GM10266 (cell line): Measurements from ENCODE around the gene OSBPL5.

Source experiments
- DNase-seq: peaks from one replicate; pipeline ENCODE4 v3.0.0; 2012; ENCODE audit errors: extremely low spot score
- TF ChIP-seq, protein P1 (sequence below): IDR thresholded peaks from 2 replicates; pipeline ENCODE4 v1.5.1; 2012; ENCODE audit warnings: mild to moderate bottlenecking, low read depth; ENCODE audit not compliant: control insufficient read depth, insufficient read depth; ENCODE audit errors: missing control alignments

Gene OSBPL5

DNA sequence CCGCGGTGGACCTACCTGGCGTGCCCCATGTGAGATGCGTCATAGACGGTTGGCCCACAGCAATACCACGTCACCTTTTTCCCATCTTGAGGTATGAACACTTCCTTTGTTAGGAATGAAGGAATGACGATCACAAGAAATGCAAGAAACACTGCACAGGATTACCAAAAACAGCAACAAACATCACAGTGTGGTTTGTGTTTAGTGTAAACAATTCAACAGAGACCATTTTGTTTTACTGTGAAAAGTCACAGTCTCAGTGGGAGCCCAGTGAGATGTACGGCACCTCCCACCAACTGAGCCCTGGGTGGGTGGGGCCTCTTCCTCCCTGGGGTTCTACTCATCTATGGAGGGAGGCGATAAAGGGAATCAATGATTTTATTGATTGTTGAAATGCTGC lies 124.2 kb downstream of the OSBPL5 start:
- TF ChIP-seq, protein P1, sequence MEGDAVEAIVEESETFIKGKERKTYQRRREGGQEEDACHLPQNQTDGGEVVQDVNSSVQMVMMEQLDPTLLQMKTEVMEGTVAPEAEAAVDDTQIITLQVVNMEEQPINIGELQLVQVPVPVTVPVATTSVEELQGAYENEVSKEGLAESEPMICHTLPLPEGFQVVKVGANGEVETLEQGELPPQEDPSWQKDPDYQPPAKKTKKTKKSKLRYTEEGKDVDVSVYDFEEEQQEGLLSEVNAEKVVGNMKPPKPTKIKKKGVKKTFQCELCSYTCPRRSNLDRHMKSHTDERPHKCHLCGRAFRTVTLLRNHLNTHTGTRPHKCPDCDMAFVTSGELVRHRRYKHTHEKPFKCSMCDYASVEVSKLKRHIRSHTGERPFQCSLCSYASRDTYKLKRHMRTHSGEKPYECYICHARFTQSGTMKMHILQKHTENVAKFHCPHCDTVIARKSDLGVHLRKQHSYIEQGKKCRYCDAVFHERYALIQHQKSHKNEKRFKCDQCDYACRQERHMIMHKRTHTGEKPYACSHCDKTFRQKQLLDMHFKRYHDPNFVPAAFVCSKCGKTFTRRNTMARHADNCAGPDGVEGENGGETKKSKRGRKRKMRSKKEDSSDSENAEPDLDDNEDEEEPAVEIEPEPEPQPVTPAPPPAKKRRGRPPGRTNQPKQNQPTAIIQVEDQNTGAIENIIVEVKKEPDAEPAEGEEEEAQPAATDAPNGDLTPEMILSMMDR = no peak
- no peak for DNase-seq

GRCh38 chr11:3037945-3038271 lies 127.2 kb downstream of the OSBPL5 start:
- DNase-seq = no peak
- TF ChIP-seq, protein P1 = no peak
